GM19239 (cell line): Measurements from ENCODE around the gene SAMSN1.

Source experiments
- DNase-seq: peaks from one replicate; pipeline ENCODE4 v3.0.0; 2011; ENCODE audit warnings: low spot score; ENCODE audit not compliant: insufficient read length
- FAIRE-seq: peaks from 2 replicates; lab custom pipeline; 2011; peaks lifted over from hg19 to GRCh38; lab: Jason Lieb, UNC

Gene SAMSN1

DNA sequence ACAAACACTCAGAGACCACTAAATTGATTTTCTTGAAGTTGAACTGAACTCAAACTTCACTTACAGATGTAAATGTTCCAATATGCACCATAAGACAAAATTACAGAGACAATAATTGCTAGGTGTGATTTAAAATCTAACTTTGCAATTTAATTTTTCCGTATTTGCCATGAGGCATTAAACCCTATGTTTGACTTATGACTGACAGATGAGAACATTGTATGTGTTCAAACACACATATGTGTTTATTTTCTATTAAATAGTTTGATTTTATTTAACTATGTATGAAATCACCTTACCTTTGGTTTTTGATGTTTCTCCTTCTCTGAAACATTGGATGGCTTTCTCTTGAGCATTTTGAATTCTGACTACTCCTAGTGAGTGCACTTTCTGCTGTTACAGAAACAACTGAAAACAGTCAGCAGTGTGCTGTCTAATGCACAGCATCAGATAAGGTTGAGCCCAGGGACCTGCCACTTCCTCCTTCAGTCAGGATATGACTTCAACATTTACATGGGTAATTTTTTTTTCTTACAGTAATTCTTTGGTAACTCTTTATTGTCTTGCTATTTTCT lies at the start of gene SAMSN1:
SAMSN1 (minus strand) TSS at position 410 of the 575 bp plus-strand sequence; CDS start at position 356, 54 bp downstream.
- peak; percentile 89 for FAIRE-seq
- DNase-seq, result no peak

DNA sequence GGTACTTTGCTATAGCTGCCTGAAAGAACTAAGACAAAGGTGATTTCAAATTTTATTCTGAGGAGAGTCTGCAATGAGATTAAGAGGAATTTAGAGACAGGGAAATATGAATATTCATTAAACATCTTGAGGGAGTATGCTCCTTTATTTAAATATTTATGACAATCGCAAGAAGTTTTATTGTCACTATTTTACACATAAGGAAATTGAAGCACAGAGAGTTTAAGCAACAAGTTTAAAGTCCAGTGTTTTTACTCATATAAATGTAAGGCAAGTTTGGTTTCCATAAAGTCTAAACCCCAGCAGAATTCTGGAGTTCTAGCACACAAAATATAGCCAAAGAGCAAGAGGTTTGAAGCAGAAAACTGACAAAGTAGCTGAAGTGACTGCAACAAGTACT lies 49.3 kb upstream of the SAMSN1 start:
- FAIRE-seq (no peak), DNase-seq (no peak)

DNA sequence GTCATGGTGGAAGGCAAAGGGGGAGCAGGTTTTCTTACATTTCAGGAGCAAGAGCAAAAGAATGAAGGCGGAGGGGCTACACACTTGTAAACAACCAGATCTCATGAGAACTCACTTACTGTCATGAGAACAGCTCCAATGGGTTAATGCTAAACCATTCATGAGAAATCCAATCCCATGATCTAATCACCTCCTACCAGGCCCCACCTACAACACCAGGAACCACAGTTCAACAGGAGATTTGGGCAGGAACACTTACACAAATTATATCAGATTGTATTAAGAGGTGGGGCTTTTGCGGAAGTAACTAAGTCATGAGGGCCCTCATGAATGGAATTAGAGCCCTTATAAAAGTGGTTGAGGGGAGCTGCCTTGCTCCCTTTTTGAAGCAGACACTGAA lies 48.9 kb upstream of the SAMSN1 start:
- DNase-seq, result no peak
- FAIRE-seq, result no peak

DNA sequence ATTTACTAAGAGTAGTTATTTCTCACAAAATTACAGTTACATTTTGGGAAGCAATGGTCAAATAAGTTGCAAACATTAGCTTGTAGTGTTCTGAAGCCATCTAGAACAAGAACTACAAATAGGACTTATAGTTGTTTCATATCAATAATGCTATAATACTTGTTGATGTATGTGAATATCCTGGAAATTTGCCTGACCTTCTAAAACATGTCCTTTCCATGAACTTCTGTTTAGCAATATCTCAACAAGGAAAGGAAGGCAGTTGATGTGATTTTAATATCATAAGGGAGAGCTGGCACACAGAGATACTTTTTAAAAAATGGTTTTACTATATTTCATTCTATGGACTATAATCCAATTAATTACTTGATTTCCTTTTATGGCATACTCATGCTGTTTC lies 47.1 kb upstream of the SAMSN1 start:
- FAIRE-seq, result no peak
- no peak for DNase-seq

GRCh38 chr21:14592296-14593000 lies 46.3 kb upstream of the SAMSN1 start:
- peak; percentile 75 for FAIRE-seq
- no peak for DNase-seq

DNA sequence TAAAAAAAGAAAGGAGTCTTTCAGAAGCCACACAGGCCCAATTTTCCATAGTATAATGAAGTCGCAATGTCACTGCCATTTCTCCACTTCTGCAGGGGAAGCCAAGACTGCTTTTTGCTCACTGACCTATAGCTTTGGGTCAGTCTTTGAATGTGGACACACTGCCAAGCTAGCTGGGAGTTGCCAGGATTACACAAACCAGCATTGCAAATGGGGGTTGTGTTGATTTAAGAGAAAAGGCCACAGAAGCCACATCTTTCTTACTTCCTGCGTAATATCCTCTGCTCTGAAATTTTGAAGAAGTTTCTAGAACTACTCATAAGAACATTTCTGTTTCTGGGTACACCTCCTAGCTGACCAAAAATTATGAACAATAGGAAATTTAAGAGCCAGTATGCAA lies 45.8 kb upstream of the SAMSN1 start:
- peak; percentile 79 for FAIRE-seq
- no peak for DNase-seq

DNA sequence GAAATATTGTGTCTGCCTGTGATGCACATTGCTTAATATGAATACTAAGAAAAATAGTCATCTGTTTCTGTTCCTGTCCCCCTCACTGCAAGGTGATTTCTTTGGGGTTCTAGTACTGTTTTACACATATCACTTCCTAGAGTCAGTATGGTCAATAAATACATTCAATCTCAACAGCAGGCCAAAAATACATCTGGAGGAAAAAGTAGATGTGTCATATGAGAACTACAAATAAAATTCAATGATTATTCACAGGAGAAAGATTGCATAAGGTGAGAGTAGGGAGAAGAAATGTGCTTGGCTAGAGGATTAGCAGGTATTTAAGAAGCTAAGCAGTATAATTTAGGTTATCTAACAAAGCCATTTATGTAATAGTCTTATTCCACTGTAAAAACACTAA lies 45.3 kb upstream of the SAMSN1 start:
- DNase-seq (no peak), FAIRE-seq (no peak)

DNA sequence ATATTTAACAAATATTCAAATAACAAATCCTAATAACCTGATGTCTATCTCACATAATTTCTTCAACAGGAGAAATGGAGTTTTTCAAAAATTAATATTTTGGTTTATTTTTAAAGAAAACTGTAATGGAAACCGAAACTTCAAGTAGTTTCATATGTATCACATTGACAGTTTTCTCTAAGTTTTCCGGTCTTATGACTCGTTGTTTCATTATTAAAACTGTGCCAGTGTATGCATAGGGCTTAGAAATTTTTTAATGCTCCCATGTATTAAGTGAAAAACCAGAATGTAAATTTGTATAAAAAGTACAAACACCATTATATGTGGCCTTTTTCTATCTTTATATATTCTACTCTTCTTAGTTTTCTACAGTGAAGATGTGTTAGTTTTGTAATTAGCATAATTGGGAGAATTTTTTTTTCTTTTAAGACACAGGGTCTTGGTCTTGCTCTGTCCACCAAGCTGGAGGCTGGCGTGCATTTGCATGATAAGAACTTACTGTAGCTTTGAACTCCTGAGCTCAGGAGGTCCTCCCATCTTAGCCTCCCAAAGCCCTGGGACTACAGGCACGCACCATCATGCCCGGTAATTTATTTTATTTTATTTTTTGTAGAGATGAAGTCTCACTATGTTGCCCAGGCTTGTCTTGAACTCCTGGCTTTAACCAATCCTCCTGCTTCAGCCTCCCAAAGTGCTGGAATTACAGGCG lies 43.9 kb upstream of the SAMSN1 start:
- peak; percentile 77 for FAIRE-seq
- no peak for DNase-seq

DNA sequence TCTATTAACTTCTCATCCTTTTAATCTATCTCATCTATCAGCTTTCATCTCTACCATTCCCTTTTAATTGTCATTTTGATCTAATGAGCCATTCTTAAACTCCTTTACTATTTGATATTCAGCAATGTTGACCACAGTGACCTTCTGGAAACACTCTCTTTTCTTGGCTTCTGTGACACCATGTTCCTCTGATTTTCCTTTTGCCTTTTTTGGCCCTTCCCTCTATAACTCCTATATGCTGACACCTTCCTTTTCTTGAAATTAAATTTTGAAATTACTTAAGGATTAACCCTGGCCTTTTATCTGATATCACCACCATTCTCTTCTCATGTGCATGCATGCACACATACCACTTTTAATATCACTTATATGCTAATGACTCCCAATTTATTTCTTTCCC lies 41.2 kb upstream of the SAMSN1 start:
- FAIRE-seq (no peak), DNase-seq (no peak)

DNA sequence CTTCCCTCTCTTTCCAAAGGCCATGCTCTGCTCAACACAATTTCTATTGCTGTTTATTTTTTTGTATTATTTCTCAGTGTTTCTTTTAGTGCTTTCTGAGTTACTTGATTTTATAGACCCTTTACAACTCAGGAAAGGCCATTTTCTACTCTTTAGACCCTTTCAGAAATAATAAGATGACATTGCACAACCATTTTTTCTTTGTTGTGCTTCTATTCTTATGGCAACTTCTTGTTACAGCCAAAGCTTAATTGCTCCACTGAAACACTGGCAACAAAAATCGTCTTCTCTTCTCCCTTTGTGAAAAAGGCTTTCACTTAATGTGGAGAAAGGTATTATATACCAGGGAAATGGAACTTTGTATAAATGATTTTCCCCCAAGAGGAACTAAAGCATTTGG lies 39.0 kb upstream of the SAMSN1 start:
- DNase-seq (no peak), FAIRE-seq (peak; percentile 4)

GRCh38 chr21:14584357-14585095 lies 38.4 kb upstream of the SAMSN1 start:
- FAIRE-seq, result no peak

DNA sequence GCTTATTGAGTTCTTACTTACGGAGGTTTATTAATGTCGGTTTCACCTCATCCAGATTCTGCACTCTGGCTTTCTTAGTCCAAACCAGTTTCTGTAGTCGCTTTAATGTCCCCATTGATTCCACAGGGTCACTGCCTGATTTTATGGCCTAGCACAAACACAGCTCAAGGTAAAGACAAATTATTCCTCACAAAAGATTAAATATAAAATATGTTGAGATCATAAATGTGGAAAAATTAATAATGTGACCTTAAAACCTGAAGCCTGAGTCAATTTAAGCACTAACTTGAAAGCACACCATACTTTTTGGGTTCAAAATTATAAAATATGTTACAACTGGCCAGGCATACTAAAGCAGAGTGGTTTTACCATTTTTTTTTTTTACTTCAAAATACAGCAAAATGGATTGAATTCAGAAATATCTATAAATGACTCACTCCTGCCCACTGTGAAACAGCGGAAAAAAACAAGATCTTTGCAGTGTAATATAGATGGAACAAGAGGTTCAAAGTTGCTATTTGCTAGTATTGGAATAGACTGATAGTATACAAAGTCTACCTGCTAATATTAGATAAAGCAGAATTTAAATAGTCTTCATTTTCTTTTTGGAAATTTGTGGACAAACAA lies 37.6 kb upstream of the SAMSN1 start:
- DNase-seq (no peak), FAIRE-seq (no peak)

More at GRCh38 chr21:14584357-14585095, 38.4 kb upstream of the SAMSN1 start:
- DNase-seq, result no peak

- no peak for DNase-seq
- no peak for FAIRE-seq
Measured at GRCh38 chr21:14582934-14583628, 37.0 kb upstream of the SAMSN1 start.

GRCh38 chr21:14581902-14582457 lies 35.9 kb upstream of the SAMSN1 start:
- FAIRE-seq (no peak), DNase-seq (no peak)

- DNase-seq, result no peak
- peak; percentile 59 for FAIRE-seq
Measured at GRCh38 chr21:14573244-14573643, 27.1 kb upstream of the SAMSN1 start.

DNA sequence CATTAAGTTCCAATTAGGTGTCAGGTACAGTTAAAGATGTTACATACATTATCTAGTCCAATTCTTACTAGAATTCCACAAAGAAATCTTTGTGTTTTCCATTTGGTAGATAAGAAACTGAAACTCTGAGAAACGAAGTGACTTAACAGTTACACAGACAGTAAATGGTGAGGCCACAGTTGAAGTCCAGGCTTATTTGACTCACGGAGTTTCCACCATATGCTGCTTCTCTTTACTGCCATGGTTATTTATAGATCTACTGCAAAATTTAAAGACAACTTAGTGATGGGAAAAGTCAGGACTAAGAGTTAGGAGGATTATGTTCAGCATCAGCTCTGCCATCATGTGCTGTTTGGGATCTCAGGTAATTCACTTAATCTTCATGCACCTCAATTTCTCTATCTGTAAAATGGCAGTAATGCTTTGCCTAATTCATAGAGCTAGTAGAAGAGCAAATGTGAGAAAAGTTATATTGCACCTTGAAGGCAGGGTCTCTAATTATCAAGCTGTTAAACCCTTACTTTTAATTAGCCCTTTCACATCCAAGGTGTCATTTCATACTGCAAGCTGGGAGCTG lies 26.2 kb upstream of the SAMSN1 start:
- FAIRE-seq (peak; percentile 69), DNase-seq (no peak)

GRCh38 chr21:14569868-14570267 lies 23.8 kb upstream of the SAMSN1 start:
- FAIRE-seq (no peak), DNase-seq (no peak)

GRCh38 chr21:14569026-14569621 lies 23.0 kb upstream of the SAMSN1 start:
- FAIRE-seq, result no peak
- DNase-seq, result no peak
